Epidermal melanocyte (primary cell): ENCODE data around the gene ADGRG1.

Source experiments
- DNase-seq: peaks from one replicate; pipeline ENCODE4 v3.0.0; 2011; ENCODE audit warnings: low spot score; ENCODE audit not compliant: insufficient read length

ADGRG1 gene

GRCh38 chr16:57648581-57649442 lies 20.4 kb downstream of the ADGRG1 start:
- peak; percentile 96 for DNase-seq

- no peak for DNase-seq
These were observed 21.0 kb downstream of the ADGRG1 start for GRCh38 chr16:57649443-57649751.

GRCh38 chr16:57649846-57650245 lies 21.4 kb downstream of the ADGRG1 start:
- no peak for DNase-seq

- no peak for DNase-seq
These were observed 23.2 kb downstream of the ADGRG1 start for GRCh38 chr16:57651344-57652333.

- DNase-seq = no peak
These were observed 24.5 kb downstream of the ADGRG1 start for GRCh38 chr16:57652695-57653471.

- no peak for DNase-seq
These were observed 25.5 kb downstream of the ADGRG1 start for GRCh38 chr16:57653936-57654335.

GRCh38 chr16:57656342-57656955 lies 28.0 kb downstream of the ADGRG1 start:
- DNase-seq = no peak

- DNase-seq = no peak
These were observed 28.8 kb downstream of the ADGRG1 start for GRCh38 chr16:57657228-57657627.

GRCh38 chr16:57658130-57658877 lies 29.9 kb downstream of the ADGRG1 start:
- no peak for DNase-seq

GRCh38 chr16:57658878-57659674 lies 30.6 kb downstream of the ADGRG1 start:
- no peak for DNase-seq

GRCh38 chr16:57660715-57661463 lies 32.5 kb downstream of the ADGRG1 start:
- DNase-seq = no peak

GRCh38 chr16:57661510-57661909 lies 33.1 kb downstream of the ADGRG1 start:
- no peak for DNase-seq

GRCh38 chr16:57661936-57662906 lies 33.8 kb downstream of the ADGRG1 start:
- no peak for DNase-seq

- no peak for DNase-seq
These were observed 35.0 kb downstream of the ADGRG1 start for GRCh38 chr16:57663436-57663835.

- no peak for DNase-seq
These were observed 35.7 kb downstream of the ADGRG1 start for GRCh38 chr16:57663917-57664661.

- no peak for DNase-seq
These were observed 36.2 kb downstream of the ADGRG1 start for GRCh38 chr16:57664662-57665025.

GRCh38 chr16:57665541-57665940 lies 37.1 kb downstream of the ADGRG1 start:
- DNase-seq = no peak
